OCI-LY3 (cell line): Measurements from ENCODE around the gene OGFR.

Experiments used
- EZH2phosphoT487 ChIP-seq: fragments of 200-600 bp; shearing (Covaris generic); IDR thresholded peaks from 2 replicates; pipeline ENCODE4 v1.6.1; 2018; ENCODE audit warnings: antibody characterized with exemption, mixed run types, low read depth
- TF ChIP-seq, protein P1 (sequence below): fragments of 200-600, 300-600 bp; sonication (generic); IDR thresholded peaks from 2 replicates; pipeline ENCODE4 v1.5.1; 2014; ENCODE audit warnings: antibody characterized with exemption, low read length, low read depth

DNA sequence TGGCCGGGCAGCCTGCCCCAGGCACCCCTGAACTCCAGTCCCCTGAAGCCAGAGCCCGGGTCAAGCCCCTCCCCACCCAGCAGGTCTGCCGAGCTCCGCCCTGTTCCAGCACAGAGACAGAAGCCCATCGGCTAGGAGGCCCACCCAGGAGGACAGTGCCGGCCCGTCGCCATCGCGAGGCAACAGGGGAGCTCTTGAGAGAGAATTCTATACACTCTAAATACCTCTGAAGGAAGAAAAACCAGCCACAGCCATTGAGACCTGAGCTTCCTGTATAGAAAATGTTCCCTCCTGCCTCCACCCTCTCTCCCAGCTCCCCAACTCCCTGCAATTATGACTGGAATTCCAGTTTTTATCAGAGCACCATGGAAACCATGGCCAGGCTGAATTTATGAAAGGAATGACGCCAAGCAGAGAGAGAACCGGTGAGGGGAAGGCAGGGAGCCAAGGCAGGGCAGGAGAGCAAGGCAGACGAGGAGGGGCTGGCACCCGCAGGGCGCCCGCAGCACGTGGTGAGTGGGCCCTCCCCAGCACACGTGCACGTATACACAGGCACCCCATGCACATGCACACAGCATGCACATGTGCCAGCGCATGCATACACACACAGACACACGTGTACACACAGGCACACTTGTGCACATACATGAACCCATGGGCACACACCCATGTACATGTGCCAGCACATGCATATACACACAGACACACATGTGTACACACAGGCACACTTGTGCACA is 35.9 kb upstream of the OGFR start:
- TF ChIP-seq, protein P1, sequence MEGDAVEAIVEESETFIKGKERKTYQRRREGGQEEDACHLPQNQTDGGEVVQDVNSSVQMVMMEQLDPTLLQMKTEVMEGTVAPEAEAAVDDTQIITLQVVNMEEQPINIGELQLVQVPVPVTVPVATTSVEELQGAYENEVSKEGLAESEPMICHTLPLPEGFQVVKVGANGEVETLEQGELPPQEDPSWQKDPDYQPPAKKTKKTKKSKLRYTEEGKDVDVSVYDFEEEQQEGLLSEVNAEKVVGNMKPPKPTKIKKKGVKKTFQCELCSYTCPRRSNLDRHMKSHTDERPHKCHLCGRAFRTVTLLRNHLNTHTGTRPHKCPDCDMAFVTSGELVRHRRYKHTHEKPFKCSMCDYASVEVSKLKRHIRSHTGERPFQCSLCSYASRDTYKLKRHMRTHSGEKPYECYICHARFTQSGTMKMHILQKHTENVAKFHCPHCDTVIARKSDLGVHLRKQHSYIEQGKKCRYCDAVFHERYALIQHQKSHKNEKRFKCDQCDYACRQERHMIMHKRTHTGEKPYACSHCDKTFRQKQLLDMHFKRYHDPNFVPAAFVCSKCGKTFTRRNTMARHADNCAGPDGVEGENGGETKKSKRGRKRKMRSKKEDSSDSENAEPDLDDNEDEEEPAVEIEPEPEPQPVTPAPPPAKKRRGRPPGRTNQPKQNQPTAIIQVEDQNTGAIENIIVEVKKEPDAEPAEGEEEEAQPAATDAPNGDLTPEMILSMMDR, result no peak
- no peak for TF ChIP-seq EZH2phosphoT487
